ENCODE measurements around the gene PLEKHN1. TPM values are rescaled to one million over a fixed set of nuclear protein-coding genes. Genes with fewer than 3 reads are reported as not detected.

The PLEKHN1 gene
- polyA plus RNA-seq, 1 of the 3 experiments (the other 2 are of a cell fraction), result not detected

DNA sequence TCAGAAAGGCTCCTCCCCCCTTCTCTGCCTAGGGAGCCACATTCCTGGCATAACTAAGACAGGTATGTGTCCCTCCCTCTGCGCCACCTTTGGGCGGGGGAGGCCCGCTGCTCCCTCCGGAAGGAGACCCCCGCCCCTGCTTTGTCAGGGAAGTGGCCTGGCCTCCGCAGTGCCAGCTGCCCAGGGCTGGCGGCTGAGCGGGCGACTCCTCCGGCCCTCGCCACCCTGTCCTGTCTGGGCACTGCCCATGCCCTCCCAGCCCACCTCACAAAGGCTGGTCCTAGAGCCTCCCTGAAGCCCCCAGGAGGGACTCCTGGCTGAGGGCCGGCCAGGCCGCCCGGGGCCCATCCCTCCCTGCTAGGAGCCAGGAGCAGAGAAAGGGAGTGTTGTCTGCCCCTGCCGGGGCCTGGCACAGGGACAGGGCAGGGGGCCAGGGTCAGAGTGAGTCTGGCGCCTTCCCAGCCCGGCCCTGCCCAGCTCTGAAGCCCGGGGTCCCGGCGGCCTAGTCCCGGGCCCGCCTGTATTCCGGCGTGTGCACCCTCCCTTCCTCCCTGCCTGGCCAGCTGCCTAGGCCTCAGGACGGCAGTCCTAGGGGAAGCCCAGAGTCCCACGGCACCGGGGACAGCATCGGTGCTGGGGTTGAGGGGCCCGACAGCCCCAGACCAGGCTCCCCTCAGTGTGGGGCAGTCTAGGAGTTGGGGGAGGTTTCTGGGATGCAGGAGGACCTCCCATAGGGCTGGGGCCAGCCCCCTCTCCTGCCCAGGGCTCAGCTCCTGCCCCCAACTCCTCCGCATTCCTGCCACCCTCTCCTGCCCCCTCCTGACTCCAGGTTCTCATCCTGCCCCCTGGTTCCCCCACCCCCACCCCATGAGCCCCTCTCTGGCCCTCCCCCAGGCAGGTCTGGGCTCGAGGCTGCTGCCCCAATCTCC, 58.8 kb downstream of the PLEKHN1 start:
- H3K79me2 ChIP-seq (ENCODE audit: insufficient read depth), result no peaks in the 10 kb centered on the region

More for the DNA sequence above, 58.8 kb downstream of the PLEKHN1 start:
- peaks cover 0 to 10% of the 10 kb centered on the region in 2 experiments; a peak in 1 of 4 replicates for H3K4me1 ChIP-seq (ENCODE audit: control insufficient read depth in 1 of 2, insufficient read depth in 2 of 2, low read depth in 1 of 2, low read length in 1 of 2)
- H3K27me3 ChIP-seq (ENCODE audit: insufficient read depth), result no peaks in the 10 kb centered on the region
- no peak overlapping the region for H3K4me3 ChIP-seq (ENCODE audit: low read depth in 2 of 2, low read length in 1 of 2)
- TF ChIP-seq RFX5 (IDR thresholded peaks at IDR 0.05; ENCODE audit: low read length) (no peak), FOXM1 (IDR thresholded peaks at IDR 0.05; ENCODE audit: low read depth) (no peak), EP300 (IDR thresholded peaks at IDR 0.05; ENCODE audit: borderline replicate concordance in 1 of 2, low read depth in 1 of 2, low read length in 1 of 2) (no peak), TAF1 (IDR thresholded peaks at IDR 0.05; ENCODE audit: borderline replicate concordance, low read depth, low read length) (no peak), JUND (IDR thresholded peaks at IDR 0.05) (no peak), RXRA (IDR thresholded peaks at IDR 0.05; ENCODE audit: borderline replicate concordance, low read depth) (no peak), TEAD4 (IDR thresholded peaks at IDR 0.05; ENCODE audit: borderline replicate concordance, insufficient read depth) (no peak), GABPA (IDR thresholded peaks at IDR 0.05; ENCODE audit: low read depth) (no peak), NRF1 (IDR thresholded peaks at IDR 0.05; ENCODE audit: low read depth, low read length) (no peak), MXI1 (IDR thresholded peaks at IDR 0.05; ENCODE audit: low read depth, low read length) (no peak)
- TF ChIP-seq, protein P1, sequence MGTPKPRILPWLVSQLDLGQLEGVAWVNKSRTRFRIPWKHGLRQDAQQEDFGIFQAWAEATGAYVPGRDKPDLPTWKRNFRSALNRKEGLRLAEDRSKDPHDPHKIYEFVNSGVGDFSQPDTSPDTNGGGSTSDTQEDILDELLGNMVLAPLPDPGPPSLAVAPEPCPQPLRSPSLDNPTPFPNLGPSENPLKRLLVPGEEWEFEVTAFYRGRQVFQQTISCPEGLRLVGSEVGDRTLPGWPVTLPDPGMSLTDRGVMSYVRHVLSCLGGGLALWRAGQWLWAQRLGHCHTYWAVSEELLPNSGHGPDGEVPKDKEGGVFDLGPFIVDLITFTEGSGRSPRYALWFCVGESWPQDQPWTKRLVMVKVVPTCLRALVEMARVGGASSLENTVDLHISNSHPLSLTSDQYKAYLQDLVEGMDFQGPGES (IDR thresholded peaks at IDR 0.05; ENCODE audit: low read depth, low read length), result no peak
- no peaks in the 10 kb centered on the region for H3K9me2 ChIP-seq
- H2AFZ ChIP-seq (ENCODE audit: low read depth), result no peak overlapping the region
- no peak overlapping the region for H3K9ac ChIP-seq
- H4K20me1 ChIP-seq (ENCODE audit: insufficient read depth), result peaks cover 6% of the 10 kb centered on the region; the same call in 1 of the 2 replicates
- no peak overlapping the region for H3K4me2 ChIP-seq
- ChIA-PET POLR2A (no interaction called here), CTCF (interaction anchor here (0.7 to 4.9 kb wide), 6 partner anchors 8 to 265 kb away, joined by 3 to 52 read pairs (median 3); no protein-coding TSS in a partner anchor)
- WGBS (ENCODE audit: low lambda C conversion rate), result 48% methylated on average over 4 of the region's 31 CpGs
- H3K27ac ChIP-seq (ENCODE audit: low read depth in 2 of 2, low read length in 1 of 2), result no peak overlapping the region
- peaks cover 0 to 10% of the 10 kb centered on the region in 2 experiments for H3K36me3 ChIP-seq (replicated peaks in 1 of 2; ENCODE audit: control insufficient read depth in 1 of 2, insufficient read depth in 2 of 2, low read length in 1 of 2)
- H3K9me3 ChIP-seq, result no peaks in the 10 kb centered on the region
- H3F3A ChIP-seq (replicated peaks; ENCODE audit: insufficient read depth), result no peaks in the 10 kb centered on the region
- DNase-seq, result no peak

Small RNAs within 50 kb of the gene (small RNA-seq; reads per million reads assigned to genes)
- 0 reads per million in 7 experiments for gene AL645608.3

Other genes with a start within 250 kb of the PLEKHN1 start
- 2.1 and 3.7 TPM in 2 replicates for gene SAMD11, start 42.6 kb upstream of the PLEKHN1 start, polyA plus RNA-seq (2012; rRNA removed)
- 114 and 124 TPM in 2 replicates for gene NOC2L, start 7.2 kb upstream of the PLEKHN1 start, polyA plus RNA-seq (2012; rRNA removed)
- 27.3 and 28.1 TPM in 2 replicates for gene KLHL17, start 5.9 kb upstream of the PLEKHN1 start, polyA plus RNA-seq (2012; rRNA removed)
- gene PERM1, start 15.6 kb downstream of the PLEKHN1 start, polyA plus RNA-seq (2012; rRNA removed), result 0.18 and 0.25 TPM in 2 replicates
- 4.2 and 4.7 TPM in 2 replicates for gene HES4, start 33.6 kb downstream of the PLEKHN1 start, polyA plus RNA-seq (2012; rRNA removed)
- gene ISG15, start 47.0 kb downstream of the PLEKHN1 start, polyA plus RNA-seq (2012; rRNA removed), result 22.9 and 28.6 TPM in 2 replicates
- 24.0 and 31.6 TPM in 2 replicates for gene AGRN, start 53.6 kb downstream of the PLEKHN1 start, polyA plus RNA-seq (2012; rRNA removed)
- gene RNF223, start 107.8 kb downstream of the PLEKHN1 start, polyA plus RNA-seq (2012; rRNA removed), result not detected in 2 replicates
- 10.1 and 10.2 TPM in 2 replicates for gene C1orf159, start 149.6 kb downstream of the PLEKHN1 start, polyA plus RNA-seq (2012; rRNA removed)
- not detected in 2 replicates for gene TTLL10, start 207.4 kb downstream of the PLEKHN1 start, polyA plus RNA-seq (2012; rRNA removed)
- 0.05 TPM in 1 of 2 replicates, not detected in the other for gene TNFRSF18, start 240.1 kb downstream of the PLEKHN1 start, polyA plus RNA-seq (2012; rRNA removed)
- not detected in 2 replicates for gene TNFRSF4, start 247.7 kb downstream of the PLEKHN1 start, polyA plus RNA-seq (2012; rRNA removed)

Data from SK-N-SH (cell line).